ENCODE measurements around the gene SPAST. TPM values are rescaled to one million over a fixed set of nuclear protein-coding genes. Genes with fewer than 3 reads are reported as not detected.
"Not testable (repeated sequence)": the region's sequence is repeated elsewhere in the genome, so short reads cannot be mapped to it uniquely, and the experiment has no call there.

The SPAST gene
- total and polyA plus RNA-seq, 2 donors from 2014 or later = 3.8 to 13.6 TPM

- FAIRE-seq = no peak
- intact Hi-C loops (cut with DNase I) = no loop called here
Measured at GRCh38 chr2:32159678-32160077, 96.3 kb downstream of the SPAST start.

DNA sequence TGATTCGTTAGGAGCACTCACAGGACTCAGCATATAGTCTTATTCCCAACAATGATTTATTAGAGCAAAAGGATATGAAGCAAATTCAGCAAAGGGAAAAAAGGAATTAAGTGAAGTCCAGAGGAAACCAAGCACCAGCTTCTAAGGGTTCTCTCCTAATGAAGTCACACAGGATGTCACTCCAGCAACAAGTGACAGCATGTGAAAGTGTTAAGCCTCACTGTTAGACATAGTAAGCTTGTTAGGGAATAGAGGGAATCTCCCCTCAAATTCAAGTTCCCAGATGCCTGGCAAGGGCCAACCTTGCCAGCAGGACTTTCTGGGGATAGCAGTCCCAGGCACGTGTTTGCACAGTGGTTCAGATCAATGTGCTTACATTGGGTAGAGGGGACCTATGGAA lies 97.9 kb downstream of the SPAST start:
- H3K27ac ChIP-seq (ENCODE audit: low read depth in 2 of 2, low read length in 2 of 2) = no peak overlapping the region

More at GRCh38 chr2:32159678-32160077, 96.3 kb downstream of the SPAST start:
- no peaks in the 10 kb centered on the region for H3K36me3 ChIP-seq (ENCODE audit: control insufficient read depth in 2 of 3, insufficient read depth in 3 of 3, low read length in 3 of 3)
- H3K9ac ChIP-seq (ENCODE audit: low read length in 3 of 3) = no peak overlapping the region
- no peaks in the 10 kb centered on the region for H3K9me3 ChIP-seq (ENCODE audit: control insufficient read depth in 2 of 3, insufficient read depth in 1 of 3, low read length in 3 of 3)
- H3K4me1 ChIP-seq (ENCODE audit: control insufficient read depth in 2 of 3, insufficient read depth in 2 of 3, low read depth in 1 of 3, low read length in 3 of 3) = no peaks in the 10 kb centered on the region
- DNase-seq = no peak
- no peak overlapping the region for H3K4me3 ChIP-seq (ENCODE audit: low read length in 3 of 3)
- no peak for TF ChIP-seq CTCF (IDR thresholded peaks at IDR 0.05; ENCODE audit: borderline replicate concordance, extremely low read depth, insufficient read depth)
- H3K27ac ChIP-seq (ENCODE audit: low read depth in 2 of 2, low read length in 2 of 2) = no peak overlapping the region
- no peaks in the 10 kb centered on the region for H3K27me3 ChIP-seq (ENCODE audit: control insufficient read depth, insufficient read depth, low read length)

GRCh38 chr2:32164254-32164653 lies 100.9 kb downstream of the SPAST start:
- FAIRE-seq = not testable (repeated sequence)

More for the DNA sequence above, 97.9 kb downstream of the SPAST start:
- peaks cover 0 to 4% (median 0%) of the 10 kb centered on the region in 3 donors for H3K36me3 ChIP-seq (ENCODE audit: control insufficient read depth in 2 of 3, insufficient read depth in 3 of 3, low read length in 3 of 3)
- no peak for TF ChIP-seq CTCF (IDR thresholded peaks at IDR 0.05; ENCODE audit: borderline replicate concordance, extremely low read depth, insufficient read depth)
- no peaks in the 10 kb centered on the region for H3K27me3 ChIP-seq (ENCODE audit: control insufficient read depth, insufficient read depth, low read length)
- H3K4me1 ChIP-seq (ENCODE audit: control insufficient read depth in 2 of 3, insufficient read depth in 2 of 3, low read depth in 1 of 3, low read length in 3 of 3) = peaks cover 0 to 1% (median 0%) of the 10 kb centered on the region in 3 donors
- H3K9me3 ChIP-seq (ENCODE audit: control insufficient read depth in 2 of 3, insufficient read depth in 1 of 3, low read length in 3 of 3) = no peaks in the 10 kb centered on the region
- H3K4me3 ChIP-seq (ENCODE audit: low read length in 3 of 3) = no peak overlapping the region
- FAIRE-seq (no peak), DNase-seq (no peak)
- H3K9ac ChIP-seq (ENCODE audit: low read length in 3 of 3) = no peak overlapping the region
- intact Hi-C loops (cut with DNase I) = no loop called here

GRCh38 chr2:32165027-32165347 lies 101.6 kb downstream of the SPAST start:
- peak overlapping the region; percentile 58 to 98 (median 82) for H3K4me3 ChIP-seq (ENCODE audit: low read length in 3 of 3)
- FAIRE-seq; H3K9me3 ChIP-seq (ENCODE audit: control insufficient read depth in 2 of 3, insufficient read depth in 1 of 3, low read length in 3 of 3); H3K4me1 ChIP-seq (ENCODE audit: control insufficient read depth in 2 of 3, insufficient read depth in 2 of 3, low read depth in 1 of 3, low read length in 3 of 3); intact Hi-C loops (cut with DNase I); H3K36me3 ChIP-seq (ENCODE audit: control insufficient read depth in 2 of 3, insufficient read depth in 3 of 3, low read length in 3 of 3); H3K27me3 ChIP-seq (ENCODE audit: control insufficient read depth, insufficient read depth, low read length): not testable (repeated sequence)
- peak in 1 of 5 donors; percentile 7 for DNase-seq
- peak overlapping the region in 2 of 3 donors; percentile 95 to 97 for H3K9ac ChIP-seq (ENCODE audit: low read length in 3 of 3)
- peak overlapping the region; percentile 92 to 96 for H3K27ac ChIP-seq (ENCODE audit: low read depth in 2 of 2, low read length in 2 of 2)

More at GRCh38 chr2:32164254-32164653, 100.9 kb downstream of the SPAST start:
- H3K9ac ChIP-seq (ENCODE audit: low read length in 3 of 3); H3K27me3 ChIP-seq (ENCODE audit: control insufficient read depth, insufficient read depth, low read length); H3K36me3 ChIP-seq (ENCODE audit: control insufficient read depth in 2 of 3, insufficient read depth in 3 of 3, low read length in 3 of 3); intact Hi-C loops (cut with DNase I); DNase-seq; H3K27ac ChIP-seq (ENCODE audit: low read depth in 2 of 2, low read length in 2 of 2); H3K9me3 ChIP-seq (ENCODE audit: control insufficient read depth in 2 of 3, insufficient read depth in 1 of 3, low read length in 3 of 3); H3K4me1 ChIP-seq (ENCODE audit: control insufficient read depth in 2 of 3, insufficient read depth in 2 of 3, low read depth in 1 of 3, low read length in 3 of 3): not testable (repeated sequence)
- H3K4me3 ChIP-seq (ENCODE audit: low read length in 3 of 3) = peak overlapping the region in 1 of 3 donors; percentile 82

All from kidney (tissue), 14 donors.